Nephron progenitor cell (in vitro differentiated cells): ENCODE data around the gene BABAM2.

Source experiments
- DNase-seq: peaks from one replicate; pipeline ENCODE4 v3.0.0; 2021
- H3K27ac Mint-ChIP-seq: 2 replicates; pipeline ENCODE4 v1.8.0; 2021; ENCODE audit warnings: mild to moderate bottlenecking, moderate library complexity, mixed read lengths
- H3K27me3 Mint-ChIP-seq: 2 replicates; pipeline ENCODE4 v1.8.0; 2021; ENCODE audit warnings: mild to moderate bottlenecking, low read depth, mixed read lengths; ENCODE audit not compliant: poor library complexity
- H3K36me3 Mint-ChIP-seq: 2 replicates; pipeline ENCODE4 v1.8.0; 2021; ENCODE audit warnings: low read depth, mixed read lengths
- H3K4me1 Mint-ChIP-seq: 2 replicates; pipeline ENCODE4 v1.8.0; 2021; ENCODE audit warnings: mixed read lengths
- H3K4me3 Mint-ChIP-seq: 2 replicates; pipeline ENCODE4 v1.8.0; 2021; ENCODE audit warnings: mild to moderate bottlenecking, moderate library complexity, mixed read lengths
- H3K9me3 Mint-ChIP-seq: 2 replicates; pipeline ENCODE4 v1.8.0; 2021; ENCODE audit warnings: mild to moderate bottlenecking, moderate library complexity, mixed read lengths
- TF ChIP-seq, protein P1 (sequence below): fragments of 200-600 bp; sonication (generic); IDR thresholded peaks from 2 replicates; pipeline ENCODE4 v1.5.0; 2021; ENCODE audit warnings: antibody characterized with exemption

Gene BABAM2

DNA sequence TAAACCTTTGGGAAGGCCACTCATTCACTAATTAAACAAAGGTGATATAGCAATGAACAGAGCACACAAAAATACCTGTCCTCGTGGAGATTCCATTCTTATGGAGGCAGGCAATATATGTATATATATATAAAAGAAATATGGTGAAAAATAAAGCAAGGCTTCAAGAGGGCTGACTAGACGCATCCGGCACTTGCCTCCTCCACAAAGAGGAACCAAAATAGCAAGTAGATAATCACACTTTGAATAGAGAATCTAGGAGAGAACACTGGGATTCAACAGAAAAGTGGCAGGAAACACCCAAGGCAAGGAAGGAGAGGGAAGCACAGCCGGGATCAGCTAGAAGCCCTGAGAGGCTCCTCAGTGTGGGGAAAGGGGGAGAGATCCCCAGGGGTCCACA, 283.7 kb downstream of the BABAM2 start:
- no peak overlapping the region for H3K4me3 Mint-ChIP-seq
- TF ChIP-seq, protein P1, sequence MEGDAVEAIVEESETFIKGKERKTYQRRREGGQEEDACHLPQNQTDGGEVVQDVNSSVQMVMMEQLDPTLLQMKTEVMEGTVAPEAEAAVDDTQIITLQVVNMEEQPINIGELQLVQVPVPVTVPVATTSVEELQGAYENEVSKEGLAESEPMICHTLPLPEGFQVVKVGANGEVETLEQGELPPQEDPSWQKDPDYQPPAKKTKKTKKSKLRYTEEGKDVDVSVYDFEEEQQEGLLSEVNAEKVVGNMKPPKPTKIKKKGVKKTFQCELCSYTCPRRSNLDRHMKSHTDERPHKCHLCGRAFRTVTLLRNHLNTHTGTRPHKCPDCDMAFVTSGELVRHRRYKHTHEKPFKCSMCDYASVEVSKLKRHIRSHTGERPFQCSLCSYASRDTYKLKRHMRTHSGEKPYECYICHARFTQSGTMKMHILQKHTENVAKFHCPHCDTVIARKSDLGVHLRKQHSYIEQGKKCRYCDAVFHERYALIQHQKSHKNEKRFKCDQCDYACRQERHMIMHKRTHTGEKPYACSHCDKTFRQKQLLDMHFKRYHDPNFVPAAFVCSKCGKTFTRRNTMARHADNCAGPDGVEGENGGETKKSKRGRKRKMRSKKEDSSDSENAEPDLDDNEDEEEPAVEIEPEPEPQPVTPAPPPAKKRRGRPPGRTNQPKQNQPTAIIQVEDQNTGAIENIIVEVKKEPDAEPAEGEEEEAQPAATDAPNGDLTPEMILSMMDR = no peak
- peaks cover 35% of the 10 kb centered on the region for H3K9me3 Mint-ChIP-seq
- DNase-seq = no peak
- peaks cover 27% of the 10 kb centered on the region for H3K36me3 Mint-ChIP-seq
- H3K4me1 Mint-ChIP-seq = peaks cover 8% of the 10 kb centered on the region
- H3K27me3 Mint-ChIP-seq = peaks cover 5% of the 10 kb centered on the region
- H3K27ac Mint-ChIP-seq = no peak overlapping the region

DNA sequence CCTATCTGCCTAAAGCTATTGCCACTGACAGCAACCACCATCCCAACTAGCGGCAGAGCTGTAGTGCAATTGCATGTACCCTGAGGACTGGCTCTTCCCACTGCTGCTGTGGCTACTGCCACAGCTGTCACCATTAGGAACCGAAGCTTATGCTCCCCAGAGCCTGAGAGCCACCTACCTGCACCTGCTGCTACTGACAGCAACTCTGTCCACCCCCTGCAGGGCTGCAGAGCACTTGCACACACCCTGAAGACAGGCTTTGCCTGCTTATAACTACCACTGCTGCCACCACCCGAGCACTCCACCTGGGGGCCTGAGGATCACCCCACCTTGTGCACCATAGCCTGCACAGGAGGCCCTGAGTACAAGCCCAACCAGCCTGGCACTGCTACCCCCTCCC, 284.5 kb downstream of the BABAM2 start:
- peaks cover 5% of the 10 kb centered on the region for H3K27me3 Mint-ChIP-seq

DNA sequence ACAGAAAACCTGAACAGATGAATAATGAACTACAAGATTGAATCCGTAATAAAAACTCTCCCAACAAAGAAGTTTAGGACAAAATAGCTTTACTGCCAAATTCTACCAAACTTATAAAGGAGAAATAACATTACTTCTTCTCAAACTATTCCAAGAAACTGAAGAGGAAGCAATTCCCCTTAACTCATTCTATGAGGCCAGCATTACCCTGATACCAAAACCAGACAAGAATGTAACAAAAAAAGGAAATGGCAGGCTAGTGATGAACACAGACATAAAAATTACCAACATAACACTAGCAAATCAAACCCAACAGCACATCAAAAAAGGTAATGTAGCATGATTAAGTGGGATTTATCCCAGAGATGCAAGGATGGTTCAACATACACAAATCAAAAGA, 288.4 kb downstream of the BABAM2 start:
- peaks cover 5% of the 10 kb centered on the region for H3K27me3 Mint-ChIP-seq
- H3K27ac Mint-ChIP-seq = no peak overlapping the region
- DNase-seq = no peak
- H3K9me3 Mint-ChIP-seq = peaks cover 54% of the 10 kb centered on the region
- H3K4me3 Mint-ChIP-seq = no peak overlapping the region
- peaks cover 33% of the 10 kb centered on the region for H3K36me3 Mint-ChIP-seq
- H3K4me1 Mint-ChIP-seq = no peaks in the 10 kb centered on the region
- TF ChIP-seq, protein P1 = no peak

More for the DNA sequence above, 284.5 kb downstream of the BABAM2 start:
- H3K4me1 Mint-ChIP-seq = peaks cover 8% of the 10 kb centered on the region
- no peak for DNase-seq
- peaks cover 41% of the 10 kb centered on the region for H3K9me3 Mint-ChIP-seq
- H3K4me3 Mint-ChIP-seq = no peak overlapping the region
- H3K27ac Mint-ChIP-seq = no peak overlapping the region
- H3K36me3 Mint-ChIP-seq = peaks cover 27% of the 10 kb centered on the region
- TF ChIP-seq, protein P1 = no peak

DNA sequence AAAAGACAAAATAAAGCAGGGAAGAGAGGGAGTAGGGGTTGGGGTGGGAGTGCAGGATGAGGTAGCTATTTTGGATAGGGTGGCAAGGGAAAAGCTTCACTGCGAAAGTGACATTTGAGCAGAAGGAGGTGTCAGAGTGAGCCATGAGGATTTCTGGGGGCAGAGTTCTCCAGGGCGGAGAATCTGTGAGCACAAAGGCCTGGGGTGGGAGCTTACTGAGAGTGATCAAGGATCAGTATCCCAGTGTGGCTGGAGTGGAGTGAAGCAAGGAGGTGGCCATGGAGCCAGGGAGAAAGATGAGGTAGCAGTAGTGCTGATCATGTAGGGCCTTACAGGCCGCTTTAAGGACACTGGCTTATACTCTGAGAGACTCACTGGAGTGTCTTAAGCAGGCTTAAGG, 291.3 kb downstream of the BABAM2 start:
- Mint-ChIP-seq H3K27ac (no peak overlapping the region), H3K9me3 (peaks cover 41% of the 10 kb centered on the region), H3K4me1 (no peaks in the 10 kb centered on the region), H3K36me3 (peaks cover 21% of the 10 kb centered on the region), H3K27me3 (peaks cover 2% of the 10 kb centered on the region), H3K4me3 (no peak overlapping the region)
- no peak for DNase-seq
- TF ChIP-seq, protein P1 = no peak

DNA sequence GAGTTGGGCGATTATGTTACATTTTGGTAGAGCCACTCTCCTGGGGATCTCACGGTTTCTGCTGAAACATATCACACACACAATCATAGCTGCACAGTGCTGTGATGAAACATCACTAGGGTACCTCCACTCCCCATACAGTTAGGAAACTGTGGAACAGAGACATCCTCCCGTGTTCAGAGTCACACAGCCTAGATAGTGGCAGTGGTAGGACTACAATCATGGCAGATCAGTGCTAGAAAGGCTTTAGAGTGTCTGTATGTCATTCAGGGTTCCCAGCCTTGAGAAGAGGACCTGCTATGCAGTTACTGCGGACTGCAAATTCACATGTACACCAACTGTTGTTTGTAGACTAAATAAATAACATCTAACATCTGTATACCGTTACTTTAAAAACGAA, 291.8 kb downstream of the BABAM2 start:
- DNase-seq = no peak
- Mint-ChIP-seq H3K4me1 (no peaks in the 10 kb centered on the region), H3K27ac (no peak overlapping the region), H3K27me3 (peaks cover 2% of the 10 kb centered on the region), H3K36me3 (peaks cover 15% of the 10 kb centered on the region), H3K4me3 (no peak overlapping the region), H3K9me3 (peaks cover 35% of the 10 kb centered on the region)
- TF ChIP-seq, protein P1 = no peak

DNA sequence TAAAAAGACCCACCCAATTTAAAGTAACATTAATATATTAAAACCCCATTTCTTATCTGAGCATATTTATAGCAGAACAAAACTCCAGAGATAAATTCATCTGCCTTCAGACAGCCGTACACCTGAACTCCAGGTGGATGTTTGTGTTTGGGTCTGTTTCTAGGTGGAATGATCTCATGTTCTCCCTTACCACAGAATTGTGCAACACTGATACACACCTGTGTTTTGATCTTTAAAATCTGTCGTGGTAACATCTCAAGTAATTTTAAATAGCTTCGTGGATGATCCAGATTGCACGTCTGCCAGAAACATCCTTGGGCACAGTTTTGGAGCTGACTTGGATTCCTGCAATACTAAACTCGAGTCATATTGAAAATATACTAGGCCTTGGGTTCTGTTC, 294.6 kb downstream of the BABAM2 start:
- Mint-ChIP-seq H3K4me3 (no peak overlapping the region), H3K4me1 (no peaks in the 10 kb centered on the region), H3K9me3 (peaks cover 12% of the 10 kb centered on the region), H3K27ac (no peak overlapping the region), H3K27me3 (no peaks in the 10 kb centered on the region), H3K36me3 (peaks cover 10% of the 10 kb centered on the region)
- no peak for DNase-seq
- TF ChIP-seq, protein P1 = no peak
